Ramos (cell line): ENCODE measurements around the gene ALOX5.

ENCODE experiments used
- in situ Hi-C: fragments of 300-500 bp; cut with MboI; formaldehyde crosslinking; loops from one replicate; pipeline ENCODE4 v1.14.3; 2022; ENCODE audit warnings: low sequenced_read_pairs; ENCODE audit not compliant: unreplicated experiment

Gene ALOX5

GRCh38 chr10:45483002-45483401 is 109.0 kb downstream of the ALOX5 start:
- in situ Hi-C loops: no loop called here

GRCh38 chr10:45487735-45488134 is 113.7 kb downstream of the ALOX5 start:
- in situ Hi-C loops: no loop called here

GRCh38 chr10:45488365-45488764 is 114.3 kb downstream of the ALOX5 start:
- in situ Hi-C loops: no loop called here

GRCh38 chr10:45490277-45490676 is 116.3 kb downstream of the ALOX5 start:
- in situ Hi-C loops: no loop called here

- in situ Hi-C loops: no loop called here
These were observed 117.0 kb downstream of the ALOX5 start for GRCh38 chr10:45491061-45491460.
